Activated effector memory CD4-positive, alpha-beta T cell treated with Interleukin-2 at 50 U/mL for 16 hours (primary cell): Measurements from ENCODE around the gene COPS7B.
"Not testable (repeated sequence)": the region's sequence is repeated elsewhere in the genome, so short reads cannot be mapped to it uniquely, and the experiment has no call there.

ENCODE experiments used
- DNase-seq: peaks from one replicate; pipeline ENCODE4 v3.0.0-alpha.2; 2020

The COPS7B gene

DNA sequence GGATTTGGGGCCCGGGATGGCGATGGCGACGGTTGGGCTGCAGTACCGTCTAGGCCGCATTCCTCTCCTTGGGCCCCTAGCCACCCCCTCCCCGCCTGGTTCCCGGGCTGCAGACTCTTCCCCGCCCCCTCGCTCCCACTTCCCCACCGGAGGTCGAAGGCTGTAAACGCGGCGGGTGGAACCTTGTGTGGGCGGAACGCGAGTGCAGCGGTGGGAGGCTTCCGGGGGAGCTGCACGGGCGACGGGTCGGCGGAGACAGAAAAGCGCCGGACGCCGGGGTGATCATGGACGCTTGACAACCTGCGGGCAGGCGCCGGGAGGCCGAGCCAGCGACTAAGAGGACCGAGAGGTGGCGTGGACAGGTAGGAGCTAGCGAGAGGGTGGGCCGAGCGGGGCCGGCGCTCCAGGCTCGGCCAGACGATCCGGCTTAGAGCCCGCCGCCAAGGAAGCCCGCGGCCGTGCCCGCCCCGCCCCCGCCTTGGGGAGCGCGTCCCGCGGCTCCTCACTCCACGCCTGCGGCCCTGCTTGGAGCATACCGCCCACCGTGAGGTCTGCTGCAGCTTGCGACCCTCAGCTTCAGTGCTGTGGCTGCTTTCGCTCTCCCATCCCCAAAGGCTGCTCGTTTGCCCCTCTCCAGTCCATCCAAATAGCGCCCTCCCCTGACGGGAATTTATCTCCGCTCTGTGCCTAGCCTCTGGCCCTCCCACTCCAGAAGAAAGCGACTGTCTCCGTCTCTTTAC lies at the start of gene COPS7B:
COPS7B (plus strand) TSS at position 269 of the 740 bp plus-strand sequence. CDS start 2,126 bp downstream, outside the sequence.
- DNase-seq: peak; percentile 73

DNA sequence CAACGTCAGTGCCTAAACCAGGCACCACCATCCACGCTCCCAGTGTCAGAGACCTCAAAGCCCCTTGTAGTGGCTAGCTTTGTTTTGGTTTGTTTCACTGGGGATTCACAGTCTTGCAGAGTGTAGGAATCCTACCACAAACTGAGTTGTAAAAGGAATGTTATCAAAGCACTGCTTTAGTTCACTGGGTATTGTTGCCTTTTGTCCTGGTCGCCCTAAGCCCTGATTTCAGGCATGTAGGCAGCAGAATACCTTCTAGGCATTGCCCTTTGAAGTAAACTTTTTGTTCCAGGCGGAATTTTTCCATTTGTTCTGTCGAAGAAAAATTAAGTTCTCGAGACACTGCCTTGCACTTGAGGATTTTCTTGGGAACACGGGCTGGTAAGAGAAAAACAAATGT lies 48.5 kb upstream of the COPS7B start:
- no peak for DNase-seq

DNA sequence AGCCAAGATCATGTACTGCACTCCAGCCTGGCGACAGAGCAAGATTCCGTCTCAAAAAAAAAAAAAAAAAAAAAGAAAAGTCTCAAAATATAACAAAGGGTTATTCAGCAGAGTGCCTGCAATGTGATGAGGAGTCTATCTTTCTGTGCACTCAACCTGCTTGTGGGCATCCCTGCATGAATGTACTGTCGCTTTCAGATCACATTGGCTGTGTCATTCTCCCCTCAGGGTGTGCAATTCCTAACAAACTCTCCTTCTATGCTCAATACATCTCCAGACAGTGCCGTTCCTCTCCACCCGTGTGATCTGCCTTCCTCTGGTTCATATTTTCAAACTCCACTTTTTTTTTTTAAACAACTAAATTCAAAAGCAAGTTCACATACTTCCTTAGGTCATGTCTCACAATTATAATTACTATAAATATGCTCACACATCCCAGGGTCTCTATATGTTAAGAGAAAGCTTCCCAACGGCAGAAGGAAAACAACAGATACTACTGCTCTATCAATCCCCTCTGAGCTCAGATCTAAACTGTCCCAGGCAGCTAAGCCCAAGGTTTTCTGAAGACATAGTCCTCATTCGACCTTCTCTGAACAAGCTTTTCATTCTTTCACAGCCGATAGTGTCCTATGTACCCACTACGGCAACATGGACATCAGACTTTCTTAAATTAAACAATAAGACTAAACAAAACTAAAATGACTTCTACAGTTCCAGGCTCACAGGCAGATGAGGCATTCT lies 42.7 kb upstream of the COPS7B start:
- DNase-seq: no peak

DNA sequence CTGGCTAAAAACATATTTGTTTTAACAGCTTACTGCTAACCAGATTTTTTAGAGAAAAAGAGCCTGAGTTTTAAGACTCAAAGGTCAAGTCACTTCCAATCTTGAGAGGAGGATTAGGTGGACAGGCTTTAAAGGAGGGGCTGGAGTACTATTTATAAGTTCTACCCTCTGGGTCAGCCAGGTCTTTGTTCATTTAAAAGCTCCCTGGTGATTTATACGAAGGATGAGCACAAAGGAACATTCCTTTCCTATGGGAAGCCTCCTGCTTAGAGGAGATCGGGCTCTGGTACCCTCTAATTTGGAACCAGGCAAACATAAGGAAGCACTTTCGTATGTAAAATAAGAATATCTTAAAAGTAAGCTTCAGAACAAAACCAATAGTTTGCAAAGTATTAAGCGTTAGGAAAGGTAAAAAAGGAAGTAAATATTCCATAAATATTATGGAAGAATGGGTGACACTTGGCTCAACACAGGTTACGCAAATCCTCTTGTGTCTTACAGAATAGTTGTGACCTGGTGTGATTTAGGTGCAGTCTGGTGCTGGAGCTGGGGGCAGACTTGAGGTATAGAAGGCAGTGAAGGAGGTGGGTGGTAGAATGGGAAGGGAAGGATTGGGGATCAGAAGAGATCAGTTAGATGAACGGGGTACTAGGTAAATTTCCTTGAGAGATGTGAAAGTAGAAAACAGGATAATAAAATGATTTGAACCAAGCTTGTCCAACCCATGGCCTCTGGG lies 40.8 kb upstream of the COPS7B start:
- no peak for DNase-seq

DNA sequence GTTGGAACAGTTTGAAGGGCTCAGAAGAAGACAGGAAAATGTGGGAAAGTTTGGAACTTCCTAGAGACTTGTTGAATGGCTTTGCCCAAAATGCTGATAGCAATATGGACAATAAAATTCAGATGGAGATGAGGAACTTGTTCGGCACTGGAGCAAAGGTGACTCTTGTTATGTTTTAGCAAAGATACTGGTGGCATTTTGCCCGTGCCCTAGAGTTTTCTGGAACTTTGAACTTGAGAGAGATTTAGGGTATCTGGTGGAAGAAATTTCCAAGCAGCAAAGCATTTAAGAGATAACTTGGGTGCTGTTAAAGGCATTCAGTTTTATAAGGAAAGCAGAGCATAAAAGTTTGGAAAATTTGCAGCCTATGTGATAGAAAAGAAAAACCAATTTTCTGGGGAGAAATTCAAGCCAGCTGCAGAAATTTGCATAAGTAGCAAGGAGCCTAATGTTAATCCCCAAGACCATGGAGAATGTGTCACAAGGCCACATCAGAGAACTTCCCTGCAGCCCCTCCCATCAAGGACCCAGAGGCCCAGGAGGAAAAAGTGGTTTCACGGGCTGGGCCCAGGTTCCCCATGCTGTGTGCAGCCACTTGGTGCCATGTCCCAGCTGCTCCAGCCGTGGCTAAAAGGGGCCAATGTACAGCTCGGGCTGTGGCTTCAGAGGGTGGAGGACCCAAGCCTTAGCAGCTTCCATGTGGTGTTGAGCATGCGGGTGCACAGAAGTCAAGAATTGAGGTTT lies 37.9 kb upstream of the COPS7B start:
- not testable (repeated sequence) for DNase-seq

DNA sequence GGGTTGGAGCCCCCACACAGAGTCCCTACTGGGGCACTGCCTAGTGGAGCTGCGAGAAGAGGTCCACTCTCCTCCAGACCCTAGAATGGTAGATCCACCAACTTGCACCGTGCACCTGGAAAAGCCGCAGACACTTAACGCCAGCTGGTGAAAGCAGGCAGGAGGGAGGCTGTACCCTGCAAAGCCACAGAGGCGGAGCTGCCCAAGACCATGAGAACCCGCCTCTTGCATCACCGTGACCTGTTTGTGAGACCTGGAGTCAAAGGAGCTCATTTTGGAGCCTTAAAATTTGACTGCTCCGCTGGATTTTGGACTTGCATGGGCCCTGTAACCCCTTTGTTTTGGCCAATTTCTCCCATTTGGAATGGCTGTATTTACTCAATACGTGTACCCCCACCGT lies 37.2 kb upstream of the COPS7B start:
- DNase-seq: not testable (repeated sequence)

DNA sequence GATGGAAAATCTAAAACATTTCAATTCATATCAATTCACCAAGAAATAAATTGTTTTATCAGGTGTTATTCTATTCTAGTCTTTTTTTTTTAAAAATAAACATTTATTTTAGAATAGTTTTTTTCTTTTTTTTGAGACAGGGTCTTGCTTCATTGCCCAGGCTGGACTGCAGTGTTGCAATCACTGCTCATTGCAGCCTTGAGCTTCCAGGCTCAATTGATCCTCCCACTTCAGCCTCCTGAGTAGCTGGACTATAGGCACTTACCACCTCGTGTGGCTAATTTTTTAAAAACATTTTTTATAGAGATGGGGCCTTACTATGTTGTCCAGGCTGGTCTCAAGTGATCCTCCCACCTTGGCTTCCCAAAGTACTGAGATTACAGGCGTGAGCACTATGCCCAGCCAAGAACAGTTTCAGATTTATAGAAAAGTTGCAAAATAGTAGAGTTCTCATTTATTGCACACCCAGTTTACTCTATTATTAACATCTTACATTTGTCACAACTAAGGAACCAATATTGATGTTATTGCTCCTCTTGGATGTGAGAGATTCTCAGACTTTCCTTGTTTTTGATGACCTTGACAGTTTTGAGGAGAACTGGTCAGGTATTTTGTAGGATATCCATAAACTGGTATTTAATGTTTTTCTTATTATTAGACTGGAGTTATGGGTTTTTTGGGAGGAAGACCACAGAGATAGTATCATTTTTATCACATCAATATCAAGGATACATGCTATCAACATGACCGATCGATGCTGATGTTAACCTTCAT lies 35.0 kb upstream of the COPS7B start:
- no peak for DNase-seq

DNA sequence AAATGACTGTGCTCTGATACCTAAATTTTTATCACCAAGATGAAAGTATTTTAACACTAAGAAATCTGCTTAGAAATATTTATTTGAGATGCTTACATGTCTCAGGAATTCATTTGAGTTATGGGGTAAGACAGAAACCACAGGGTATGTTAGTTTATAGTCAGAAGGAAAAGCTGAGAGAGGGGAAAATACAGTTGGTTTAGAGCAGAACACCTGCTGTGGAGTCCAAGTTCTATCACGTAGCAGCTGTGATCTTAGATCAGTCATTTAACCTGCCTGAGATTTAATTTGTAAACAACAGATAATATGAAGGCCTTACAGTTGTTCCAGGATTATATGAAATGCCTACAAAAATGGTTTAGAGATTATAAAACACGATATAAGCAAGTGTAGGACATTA lies 34.2 kb upstream of the COPS7B start:
- DNase-seq: no peak

DNA sequence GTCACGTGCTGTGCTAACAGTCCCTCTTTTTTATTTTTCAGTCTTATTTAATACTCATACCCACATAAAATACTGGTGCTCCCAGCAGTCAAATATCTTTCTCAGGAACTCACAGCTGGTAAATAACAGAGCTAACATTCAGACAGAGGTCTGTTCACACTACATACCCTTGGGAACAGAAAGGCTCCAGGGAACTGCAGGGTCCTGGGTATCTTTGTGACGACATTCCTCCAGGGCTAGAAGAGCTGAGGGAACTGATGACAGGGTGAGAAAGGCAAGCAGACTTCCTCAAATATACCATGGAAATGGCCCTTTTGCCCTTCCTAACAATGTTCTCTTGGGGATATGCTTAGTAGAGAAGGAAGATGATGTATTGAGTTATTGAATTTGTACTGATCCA lies 24.5 kb upstream of the COPS7B start:
- no peak for DNase-seq

DNA sequence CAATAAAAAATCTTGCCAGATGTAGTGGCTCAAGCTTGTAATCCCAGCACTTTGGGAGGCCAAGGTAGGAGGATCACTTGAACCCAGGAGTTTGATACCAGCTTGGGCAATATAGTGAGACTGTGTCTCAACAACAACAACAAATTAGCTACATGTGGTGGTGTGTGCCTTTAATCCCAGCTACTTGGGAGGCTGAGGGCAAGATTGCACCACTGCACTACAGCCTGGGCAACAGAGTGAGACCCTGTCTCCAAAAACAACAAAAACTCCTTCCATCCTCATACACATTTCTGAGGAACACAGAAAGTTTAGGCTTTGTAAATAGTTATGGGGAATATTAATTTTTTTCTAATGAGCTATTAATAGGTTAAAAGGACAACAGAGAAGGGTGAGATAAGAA lies 22.1 kb upstream of the COPS7B start:
- no peak for DNase-seq

DNA sequence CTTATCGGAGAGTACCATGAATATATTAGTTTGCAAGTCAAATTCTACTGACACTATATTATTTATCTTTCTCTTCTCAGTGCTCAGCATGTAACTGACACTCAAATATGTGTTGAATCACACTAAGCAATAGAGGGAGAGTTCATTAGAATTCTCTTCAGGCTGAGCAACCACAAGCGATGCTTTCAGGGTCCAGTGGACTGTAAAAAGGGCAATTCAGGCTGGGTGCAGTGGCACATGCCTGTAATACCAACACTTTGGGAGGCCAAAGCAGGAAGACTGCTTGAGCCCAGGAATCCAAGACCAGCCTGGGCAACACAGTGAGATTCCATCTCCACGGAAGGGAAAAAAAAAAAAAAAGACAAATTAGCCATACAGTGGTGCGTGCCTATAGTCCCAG lies 21.5 kb upstream of the COPS7B start:
- no peak for DNase-seq

DNA sequence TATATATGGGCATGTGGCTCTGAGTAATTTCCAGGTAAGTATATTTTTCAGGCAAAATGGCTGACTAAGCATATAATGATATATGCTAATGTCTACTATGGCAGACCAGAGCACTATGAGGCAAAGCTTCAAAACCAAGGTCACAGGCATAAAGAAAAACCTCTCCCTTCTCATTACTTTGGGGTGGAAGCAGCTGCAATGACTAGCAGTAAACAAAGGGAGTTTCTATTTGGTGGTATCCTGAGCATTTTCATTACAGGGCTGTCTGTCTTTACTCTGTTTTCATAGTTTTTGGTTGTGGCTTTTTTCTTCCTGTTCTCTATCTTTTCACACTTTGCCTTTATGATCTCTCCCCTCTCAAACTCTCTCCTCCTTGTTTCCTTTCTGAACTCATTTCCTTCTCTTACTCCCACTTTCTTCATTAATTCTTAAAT lies 20.7 kb upstream of the COPS7B start:
- no peak for DNase-seq

DNA sequence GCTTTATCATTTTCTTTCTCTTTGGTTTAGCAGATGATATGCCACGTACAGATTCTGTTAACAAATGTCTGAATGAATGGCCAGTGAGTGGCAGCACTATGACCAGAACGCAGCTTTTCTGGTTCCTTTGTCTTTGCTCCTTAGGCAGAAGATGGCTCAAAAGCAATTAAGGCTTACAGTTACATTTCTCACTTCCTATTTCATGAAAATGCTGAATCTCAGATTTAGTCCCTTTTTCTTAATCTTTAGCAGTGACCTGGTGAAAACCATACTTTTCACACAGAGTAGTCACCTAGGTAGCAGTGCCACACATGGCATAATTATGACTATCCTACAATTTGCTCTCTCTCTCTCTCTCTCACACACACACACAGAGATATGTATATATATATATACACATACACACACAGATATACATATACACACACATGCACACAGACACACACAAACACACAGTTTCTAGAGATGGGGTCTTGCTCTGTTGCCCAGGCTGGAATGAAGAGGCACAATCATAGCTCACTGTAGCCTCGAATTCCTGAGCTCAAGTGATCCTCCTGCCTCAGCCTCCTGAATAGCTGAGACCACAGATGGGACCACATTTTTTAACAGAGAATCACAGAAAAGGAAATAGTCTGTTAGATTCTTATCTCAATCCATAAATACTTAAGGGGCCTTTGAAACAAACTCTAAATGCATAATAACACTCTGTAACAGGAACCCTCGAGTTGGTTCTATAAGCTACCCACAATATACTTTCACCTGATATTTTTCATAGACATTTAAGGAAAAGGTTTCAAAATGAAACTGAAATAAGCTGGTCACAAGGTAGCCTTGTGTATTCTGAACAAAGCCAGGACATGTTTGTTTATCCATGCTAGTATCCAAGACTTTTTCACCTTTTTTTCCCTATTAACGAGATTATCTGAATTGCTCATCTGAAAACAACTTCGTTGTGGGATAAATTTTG lies 16.8 kb upstream of the COPS7B start:
- DNase-seq: no peak

DNA sequence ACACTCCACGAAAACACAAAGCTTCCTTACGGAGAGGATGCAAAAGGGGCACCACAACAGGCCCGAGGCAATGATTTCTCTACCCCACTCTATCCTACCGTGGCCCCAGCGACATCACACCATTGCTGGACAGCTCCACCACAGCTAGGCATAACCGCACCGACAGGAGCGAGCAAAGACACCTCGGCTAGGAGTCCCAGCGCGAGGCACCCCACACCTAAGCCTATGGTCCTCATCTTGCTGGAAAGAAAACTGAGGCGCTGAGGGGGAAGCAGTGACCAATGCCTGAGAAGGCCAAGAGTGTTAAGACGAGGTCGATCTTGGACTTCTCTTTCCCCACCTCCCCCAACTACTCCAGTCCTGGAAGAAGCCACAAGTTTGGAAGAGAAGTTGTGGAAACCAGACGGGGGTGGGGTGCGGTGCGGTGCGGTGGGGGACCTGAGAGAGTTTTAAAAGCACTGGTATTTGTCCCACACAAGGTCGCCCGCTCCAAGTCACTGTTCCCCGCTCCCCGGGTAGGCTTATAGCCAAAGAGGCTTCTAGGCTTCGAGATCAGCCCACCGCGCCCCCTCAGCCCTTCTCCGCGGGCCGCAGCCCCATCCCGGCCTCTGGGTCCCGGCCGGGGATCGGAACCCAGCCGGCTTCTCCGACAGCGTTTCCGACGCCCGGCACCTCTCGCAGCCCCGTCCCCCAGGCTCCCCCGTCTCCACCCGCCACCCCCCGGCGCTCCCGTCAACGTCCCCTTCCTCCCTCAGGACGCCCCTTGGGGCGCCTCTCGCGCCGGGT lies 5.9 kb upstream of the COPS7B start:
- no peak for DNase-seq

DNA sequence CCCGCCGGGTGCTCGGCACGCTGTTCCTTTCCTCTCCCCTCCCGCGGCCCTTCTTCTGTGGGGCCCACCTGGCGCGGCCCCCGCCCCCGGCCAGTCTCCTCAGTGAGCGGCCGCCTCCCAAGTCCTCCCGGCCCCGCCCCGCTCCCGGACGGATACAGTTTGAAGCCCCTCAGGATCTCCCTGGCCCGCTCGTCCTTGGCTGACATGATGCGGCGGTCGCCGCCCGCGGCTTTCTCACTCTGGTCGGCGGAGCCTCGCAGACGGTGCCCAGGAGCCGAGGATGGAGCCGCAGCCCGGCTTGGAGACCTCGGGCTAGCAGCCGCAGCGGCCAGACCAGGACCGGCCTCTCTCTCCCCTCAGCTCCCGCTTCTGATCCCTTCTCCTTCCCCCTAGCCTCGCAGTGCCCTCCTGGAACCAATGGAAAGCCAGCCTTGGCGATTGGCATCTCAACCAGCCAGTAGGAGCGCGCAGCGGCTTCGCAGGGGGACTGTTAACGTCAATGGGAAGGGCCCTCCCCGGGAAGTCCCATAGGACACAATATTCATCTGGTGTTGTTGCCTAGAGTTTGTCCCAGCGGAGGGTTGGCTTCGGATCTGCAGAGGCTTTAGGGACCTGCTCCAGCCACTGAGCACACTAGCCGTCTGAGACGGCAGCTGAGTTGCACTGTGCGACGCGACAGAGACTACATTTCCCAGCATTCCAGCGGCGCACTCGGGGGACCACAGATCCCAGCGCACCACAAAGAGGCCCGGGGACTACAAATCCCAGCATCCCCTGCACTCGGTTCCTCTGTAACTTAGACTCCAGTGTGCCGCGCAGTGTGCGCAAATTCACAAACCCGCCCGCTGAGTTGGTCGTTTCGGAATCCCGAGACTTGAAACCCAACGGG lies 5.1 kb upstream of the COPS7B start, which contains the start of gene PDE6D:
PDE6D (minus strand) TSS at position 374 of the 889 bp plus-strand sequence; CDS start at position 206, 168 bp downstream.
- DNase-seq: peak; percentile 97

DNA sequence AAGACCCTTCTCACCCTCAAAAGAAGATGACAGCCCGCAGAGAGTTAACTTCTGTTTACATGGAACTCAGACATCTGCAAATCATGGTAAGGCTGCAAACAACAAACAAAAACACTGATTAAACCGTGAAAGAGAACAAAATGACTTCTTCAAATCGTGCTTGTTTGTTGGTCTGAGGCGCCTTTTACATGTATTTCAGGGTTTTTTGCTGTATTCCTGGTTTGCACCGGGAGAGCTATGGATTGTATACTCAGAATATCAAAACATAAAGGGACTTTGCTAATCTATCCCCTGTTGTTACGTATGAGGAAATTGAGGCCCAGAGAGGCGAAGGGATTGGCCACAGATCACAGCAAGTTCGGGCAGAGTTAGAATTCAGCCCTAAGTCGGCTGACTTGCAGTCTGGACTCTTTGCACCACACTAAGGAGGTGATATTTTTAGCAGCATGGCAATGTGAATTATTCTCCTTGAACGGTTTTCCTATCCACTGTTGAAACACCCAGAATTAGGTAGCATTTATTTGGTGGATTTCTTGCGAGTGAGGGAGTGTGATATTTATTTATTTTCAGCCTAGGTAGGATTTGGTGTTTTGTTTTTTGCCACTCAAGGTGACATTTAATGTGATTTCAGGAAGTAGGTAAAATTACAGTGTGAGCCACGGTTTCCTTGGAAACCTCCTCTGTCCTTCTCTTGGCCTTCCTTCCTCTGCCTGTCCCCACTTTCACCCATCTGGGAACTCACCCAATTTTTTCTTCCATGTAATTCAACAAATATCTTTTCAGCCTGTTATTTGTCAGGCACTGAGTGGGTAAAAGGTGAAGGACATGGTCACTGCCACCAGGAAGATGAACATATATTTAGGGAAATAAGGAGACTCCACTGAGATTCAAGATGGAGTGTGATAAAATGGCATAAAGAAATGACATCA lies 4.2 kb upstream of the COPS7B start:
- no peak for DNase-seq

DNA sequence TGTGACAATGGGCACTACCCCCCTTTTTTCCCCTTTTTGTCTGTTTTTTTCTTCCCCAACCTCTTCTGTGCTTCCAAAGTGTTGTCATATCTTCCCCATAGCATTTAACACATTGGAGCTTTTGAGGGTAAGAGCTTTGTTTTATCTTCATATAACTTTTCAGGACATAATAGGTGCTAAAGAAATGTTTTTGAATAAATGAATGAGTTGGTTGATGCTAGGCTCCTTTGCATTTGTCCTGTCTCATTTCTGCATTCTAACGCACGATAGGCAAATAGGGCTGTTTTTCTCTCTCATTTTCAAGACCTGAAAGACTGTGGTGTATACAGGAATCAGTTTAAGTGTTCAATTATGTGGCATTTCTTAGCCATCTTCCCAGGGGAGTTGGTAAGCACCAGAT lies 832 bp upstream of the COPS7B start:
- DNase-seq: no peak

DNA sequence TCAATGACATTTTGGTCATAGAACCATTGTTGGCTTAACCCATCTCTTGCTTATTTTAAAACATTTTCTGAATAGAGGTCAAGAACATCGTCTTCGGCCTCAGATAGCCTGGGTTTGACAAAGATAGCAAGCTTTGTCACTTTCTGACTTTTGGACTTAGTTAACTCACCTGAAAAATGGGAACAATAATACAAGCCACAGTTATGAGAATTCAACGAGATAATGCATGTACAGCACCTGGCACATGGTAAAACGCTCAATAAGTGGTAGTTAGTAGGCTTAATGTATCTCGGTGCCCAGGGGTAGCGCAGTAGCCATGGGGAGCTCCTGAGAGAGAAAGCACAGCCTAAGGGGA lies 446 bp upstream of the COPS7B start:
- no peak for DNase-seq
